DMS153 treated with DMSO at 0.1 percent for 48 hours (cell line): ENCODE measurements around the gene CDC37L1.

Source experiments
- DNase-seq: peaks from one replicate; lab custom pipeline; 2025; ENCODE audit not compliant: unreplicated experiment; lab: John Stamatoyannopoulos, UW

Gene CDC37L1

DNA sequence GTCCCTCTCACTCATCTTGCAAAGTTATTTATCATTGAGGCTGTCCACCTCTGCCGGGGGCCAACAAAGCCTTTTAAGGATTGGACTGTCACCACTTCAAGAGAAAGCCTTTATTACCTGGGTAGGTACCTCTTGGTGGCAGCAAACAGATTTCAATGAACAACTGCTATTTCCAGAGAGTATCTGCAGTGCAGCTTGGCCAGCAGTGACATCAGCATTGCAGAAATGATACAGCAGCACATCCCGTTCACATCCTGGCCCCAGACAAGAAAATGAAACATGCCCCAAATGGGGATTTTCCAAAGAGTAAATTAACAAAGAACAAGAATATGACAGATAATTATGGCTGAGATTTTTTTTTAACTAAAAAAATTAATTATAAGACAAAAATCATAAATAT, 10.8 kb upstream of the CDC37L1 start:
- no peak for DNase-seq

- no peak for DNase-seq
Measured at GRCh38 chr9:4669890-4670289, 9.5 kb upstream of the CDC37L1 start.

- no peak for DNase-seq
Measured at GRCh38 chr9:4670591-4670990, 8.8 kb upstream of the CDC37L1 start.

DNA sequence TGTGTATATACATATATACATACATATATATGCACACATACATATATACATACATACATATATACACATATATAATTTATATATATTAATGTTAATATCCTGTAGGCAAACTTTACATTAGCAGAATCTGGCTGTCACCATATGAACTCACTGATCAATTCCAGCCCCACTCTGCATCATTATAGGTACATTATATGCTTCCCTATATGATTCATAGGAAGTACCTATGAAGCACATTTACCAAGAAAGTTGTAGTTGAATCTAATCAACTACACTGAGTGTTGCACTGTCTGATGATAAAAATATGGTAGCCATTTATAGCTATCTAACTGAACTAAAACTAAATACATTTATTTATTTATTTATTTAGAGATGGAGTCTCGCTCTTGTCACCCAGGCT, 7.6 kb upstream of the CDC37L1 start:
- DNase-seq: no peak

DNA sequence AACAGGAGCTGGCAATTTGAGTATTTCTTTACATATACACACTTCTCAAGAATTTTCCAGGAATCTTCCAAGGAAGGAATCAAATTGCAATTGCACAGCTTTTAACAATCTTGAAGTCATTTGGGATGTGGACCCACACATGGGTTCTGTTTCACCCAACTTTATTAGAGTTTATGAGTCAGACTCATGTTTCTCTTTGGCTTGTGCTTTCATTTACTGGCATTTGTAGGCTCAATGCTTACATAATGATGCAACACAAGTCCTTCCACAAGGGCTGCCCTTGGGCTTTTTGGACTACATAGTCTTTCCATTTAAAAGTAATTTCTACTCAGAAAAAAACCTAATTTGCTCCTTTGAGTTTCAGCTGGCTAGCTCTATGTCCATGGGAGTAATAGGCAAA, 4.6 kb upstream of the CDC37L1 start:
- no peak for DNase-seq

- DNase-seq: no peak
Measured at GRCh38 chr9:4677392-4677791, 2.0 kb upstream of the CDC37L1 start.

GRCh38 chr9:4678679-4679267, 596 bp upstream of the CDC37L1 start:
- DNase-seq: peak; percentile 38

DNA sequence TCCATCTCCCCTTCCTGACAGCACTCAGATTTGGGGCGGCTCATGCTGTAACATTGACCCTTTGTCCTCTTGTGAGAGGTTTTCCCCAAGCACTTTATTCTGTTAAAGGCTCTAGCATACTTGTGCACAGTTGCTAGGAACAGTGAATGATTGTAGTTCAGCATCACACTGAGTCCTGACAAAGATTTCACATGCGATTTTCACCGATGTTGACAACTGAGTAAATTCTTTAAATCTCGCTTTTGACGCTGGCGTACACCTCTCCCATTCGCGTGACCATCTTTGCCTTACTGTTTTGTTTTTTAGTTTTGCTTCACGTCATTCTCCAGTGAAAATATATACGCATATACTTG, 780 bp downstream of the CDC37L1 start:
- no peak for DNase-seq

DNA sequence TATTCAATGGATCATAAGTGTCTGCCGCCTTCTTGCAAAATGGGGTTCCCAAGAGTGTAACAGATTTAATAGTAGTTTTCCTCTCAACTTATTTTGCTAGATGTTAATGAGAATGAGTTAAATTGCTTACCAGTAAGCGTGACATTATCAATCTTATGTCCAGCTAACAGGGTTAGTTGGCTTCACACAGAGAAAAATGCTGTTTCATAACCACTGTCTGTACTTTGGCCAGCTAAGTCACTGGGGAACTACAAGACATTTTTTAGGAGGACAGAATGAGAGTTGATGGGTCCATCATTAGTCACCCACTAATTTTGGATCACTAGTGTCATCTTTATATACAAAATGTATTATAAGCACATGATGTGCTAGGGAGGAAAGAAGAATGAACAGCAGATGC, 1.4 kb downstream of the CDC37L1 start:
- DNase-seq: no peak

DNA sequence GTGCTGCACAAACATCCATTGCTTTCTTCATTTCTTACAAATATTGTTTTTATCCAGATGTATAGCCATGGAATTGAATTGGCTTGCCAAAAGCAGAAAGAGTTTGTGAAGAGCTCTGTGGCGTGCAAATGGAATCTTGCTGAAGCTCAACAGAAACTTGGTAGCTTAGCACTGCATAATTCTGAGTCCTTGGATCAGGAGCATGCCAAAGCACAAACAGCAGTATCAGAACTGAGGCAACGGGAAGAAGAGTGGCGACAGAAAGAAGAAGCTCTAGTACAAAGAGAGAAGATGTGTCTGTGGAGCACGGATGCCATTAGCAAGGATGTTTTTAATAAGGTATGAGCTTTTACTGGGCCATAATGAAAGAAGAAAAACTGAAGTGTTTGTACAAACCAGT, 5.5 kb downstream of the CDC37L1 start:
- DNase-seq: no peak

GRCh38 chr9:4686112-4686511, 6.7 kb downstream of the CDC37L1 start:
- DNase-seq: no peak

DNA sequence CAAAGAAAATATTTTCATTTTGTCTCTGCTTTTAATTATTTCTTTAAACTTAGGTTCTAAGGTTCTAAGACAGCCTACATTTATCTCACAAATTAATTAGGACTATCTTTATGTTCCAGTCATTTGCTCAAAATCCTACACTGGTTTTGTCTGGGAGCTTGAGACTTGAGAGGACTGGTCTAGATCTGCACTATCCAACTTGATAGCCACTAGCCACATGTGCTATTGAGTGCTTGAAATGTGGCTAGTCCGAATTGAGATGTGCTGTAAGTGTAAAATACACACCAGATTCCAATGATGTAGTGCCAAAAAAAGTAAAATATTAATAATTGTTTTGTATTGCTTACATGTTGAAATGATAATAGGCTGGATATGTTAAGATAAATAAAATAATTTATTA, 7.2 kb downstream of the CDC37L1 start:
- DNase-seq: no peak

DNA sequence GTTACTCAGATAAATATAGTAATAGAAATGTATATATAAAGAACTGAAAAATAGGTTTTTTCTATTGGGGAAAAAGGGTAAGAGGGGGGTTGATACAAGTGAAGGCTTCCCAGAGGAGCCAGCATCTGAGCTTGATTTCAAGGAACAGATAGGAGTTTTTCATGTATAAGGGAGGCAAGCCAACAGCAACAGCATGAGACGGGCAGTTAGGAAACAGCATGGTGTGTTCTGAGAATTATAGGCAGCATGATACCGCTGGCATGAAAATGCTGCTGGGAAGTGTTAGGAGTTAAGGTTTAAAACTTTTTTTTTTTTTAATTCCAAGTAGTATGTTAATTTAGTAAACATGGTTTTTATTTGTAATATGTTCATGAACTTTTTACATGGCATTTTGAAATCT, 9.7 kb downstream of the CDC37L1 start:
- no peak for DNase-seq

DNA sequence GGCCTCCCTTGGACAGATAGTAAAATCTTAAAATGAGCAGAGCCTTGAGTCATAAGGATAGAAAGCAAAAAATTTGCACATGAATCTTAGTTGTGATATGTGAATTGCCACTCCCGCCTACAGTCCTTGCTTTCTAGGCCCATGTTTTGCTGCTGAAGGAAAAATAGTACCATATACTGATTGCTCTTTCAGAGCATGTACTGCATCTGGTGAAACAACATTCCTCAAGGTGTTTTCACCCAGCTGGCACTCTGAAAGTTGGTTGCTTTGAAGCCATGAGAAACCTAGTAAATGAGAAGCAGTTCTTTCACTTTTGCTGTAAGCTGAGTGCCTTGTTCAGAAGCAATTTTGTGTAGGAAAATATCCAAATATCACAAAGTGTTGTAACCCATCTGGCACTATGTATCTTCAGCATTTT, 10.3 kb downstream of the CDC37L1 start:
- no peak for DNase-seq

GRCh38 chr9:4690144-4690543, 10.8 kb downstream of the CDC37L1 start:
- DNase-seq: no peak

GRCh38 chr9:4691795-4692194, 12.4 kb downstream of the CDC37L1 start:
- DNase-seq: no peak

- no peak for DNase-seq
Measured at GRCh38 chr9:4700091-4700490, 20.7 kb downstream of the CDC37L1 start.

- DNase-seq: no peak
Measured at GRCh38 chr9:4700932-4701331, 21.6 kb downstream of the CDC37L1 start.

DNA sequence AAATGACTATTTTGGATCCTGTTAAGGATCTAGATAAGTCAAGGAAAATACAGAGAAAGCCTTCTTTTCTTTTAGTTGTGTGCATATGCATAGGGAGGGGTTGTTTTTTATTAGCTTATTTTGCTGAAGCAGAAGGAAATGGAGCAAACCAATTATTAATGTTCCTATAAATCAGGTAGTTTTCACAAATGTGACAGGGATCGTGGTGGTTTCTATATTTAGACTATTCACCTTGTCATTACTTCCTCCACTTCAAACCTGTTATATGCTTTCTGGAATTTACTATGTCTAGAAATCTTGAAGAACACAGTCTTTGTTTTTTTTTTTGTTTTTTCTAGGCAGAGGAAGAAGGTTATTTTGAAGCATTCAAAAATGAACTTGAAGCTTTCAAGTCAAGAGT, 22.2 kb downstream of the CDC37L1 start:
- no peak for DNase-seq

GRCh38 chr9:4704129-4704528, 24.8 kb downstream of the CDC37L1 start:
- DNase-seq: no peak

DNA sequence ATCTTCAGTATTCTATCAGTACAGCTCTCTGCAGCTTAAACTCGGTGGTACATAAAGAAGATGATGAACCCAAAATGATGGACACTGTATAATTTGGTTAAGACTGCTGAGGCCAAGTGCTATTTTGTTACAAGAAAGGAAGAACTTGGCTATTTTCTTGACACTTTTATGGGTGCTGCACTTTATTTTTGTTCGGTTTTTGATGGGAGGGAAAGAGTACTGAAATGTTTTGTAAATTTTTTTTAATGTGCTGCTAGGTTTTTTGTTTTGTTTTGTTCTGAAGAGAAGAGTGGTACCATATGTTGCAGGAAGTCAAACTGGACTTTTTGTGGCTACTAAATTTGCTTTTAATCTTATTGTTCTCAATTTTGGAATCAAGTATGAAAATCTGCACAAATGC, 26.7 kb downstream of the CDC37L1 start:
- DNase-seq: no peak

- DNase-seq: no peak
Measured at GRCh38 chr9:4706971-4707622, 27.7 kb downstream of the CDC37L1 start.

GRCh38 chr9:4709380-4709779, 30.0 kb downstream of the CDC37L1 start:
- no peak for DNase-seq
